AG04449 (cell line): ENCODE data around the gene ZBTB18.
"Not testable (repeated sequence)": the region's sequence is repeated elsewhere in the genome, so short reads cannot be mapped to it uniquely, and the experiment has no call there.

ENCODE experiments used
- CTCF ChIA-PET: fragments of 350-600 bp; formaldehyde crosslinking; extraction: SDS; loops from one replicate; lab custom pipeline; 2021; ENCODE audit warnings: antibody characterized with exemption; lab: Yijun Ruan, JAX
- POLR2A ChIA-PET: fragments of 400-600, 350-600 bp; formaldehyde crosslinking; extraction: SDS; loops from one replicate; lab custom pipeline; 2020; ENCODE audit warnings: antibody characterized with exemption, inconsistent platforms; lab: Yijun Ruan, JAX
- DNase-seq: peaks from one replicate; pipeline ENCODE4 v3.0.0-alpha.2; 2010; ENCODE audit warnings: low read depth, low spot score
- H3K4me3 ChIP-seq: 2 replicates; pipeline ENCODE4 v1.5.1; 2011; ENCODE audit warnings: low read depth, mild to moderate bottlenecking, control low read depth, low read length
- TF ChIP-seq, protein P1 (sequence below): IDR thresholded peaks from one replicate; pipeline ENCODE4 v1.5.1; 2011; ENCODE audit warnings: mild to moderate bottlenecking, moderate library complexity, low read length, control low read depth, inconsistent platforms; ENCODE audit not compliant: insufficient read depth; ENCODE audit errors: missing control alignments

The ZBTB18 gene

GRCh38 chr1:244030481-244031040 is 20.5 kb upstream of the ZBTB18 start:
- ChIA-PET POLR2A (no interaction called here), CTCF (interaction anchor here (1.0 to 1.3 kb wide), 2 partner anchors 8 to 10 kb away, joined by 3 to 4 read pairs; no protein-coding TSS in a partner anchor)
- no peak overlapping the region for H3K4me3 ChIP-seq
- DNase-seq, result no peak
- TF ChIP-seq, protein P1, sequence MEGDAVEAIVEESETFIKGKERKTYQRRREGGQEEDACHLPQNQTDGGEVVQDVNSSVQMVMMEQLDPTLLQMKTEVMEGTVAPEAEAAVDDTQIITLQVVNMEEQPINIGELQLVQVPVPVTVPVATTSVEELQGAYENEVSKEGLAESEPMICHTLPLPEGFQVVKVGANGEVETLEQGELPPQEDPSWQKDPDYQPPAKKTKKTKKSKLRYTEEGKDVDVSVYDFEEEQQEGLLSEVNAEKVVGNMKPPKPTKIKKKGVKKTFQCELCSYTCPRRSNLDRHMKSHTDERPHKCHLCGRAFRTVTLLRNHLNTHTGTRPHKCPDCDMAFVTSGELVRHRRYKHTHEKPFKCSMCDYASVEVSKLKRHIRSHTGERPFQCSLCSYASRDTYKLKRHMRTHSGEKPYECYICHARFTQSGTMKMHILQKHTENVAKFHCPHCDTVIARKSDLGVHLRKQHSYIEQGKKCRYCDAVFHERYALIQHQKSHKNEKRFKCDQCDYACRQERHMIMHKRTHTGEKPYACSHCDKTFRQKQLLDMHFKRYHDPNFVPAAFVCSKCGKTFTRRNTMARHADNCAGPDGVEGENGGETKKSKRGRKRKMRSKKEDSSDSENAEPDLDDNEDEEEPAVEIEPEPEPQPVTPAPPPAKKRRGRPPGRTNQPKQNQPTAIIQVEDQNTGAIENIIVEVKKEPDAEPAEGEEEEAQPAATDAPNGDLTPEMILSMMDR, result no peak

- TF ChIP-seq, protein P1, result no peak
- POLR2A ChIA-PET, result no interaction called here
- no peak for DNase-seq
- CTCF ChIA-PET, result interaction anchor here (0.6 kb wide), 1 partner anchor 238 kb away, joined by 3 read pairs; no protein-coding TSS in a partner anchor
- H3K4me3 ChIP-seq, result no peak overlapping the region
Observed at GRCh38 chr1:244035358-244035757, 15.7 kb upstream of the ZBTB18 start.

GRCh38 chr1:244037252-244037651 is 13.8 kb upstream of the ZBTB18 start:
- TF ChIP-seq, protein P1, result no peak
- ChIA-PET CTCF (no interaction called here), POLR2A (no interaction called here)
- H3K4me3 ChIP-seq, result no peak overlapping the region
- no peak for DNase-seq

DNA sequence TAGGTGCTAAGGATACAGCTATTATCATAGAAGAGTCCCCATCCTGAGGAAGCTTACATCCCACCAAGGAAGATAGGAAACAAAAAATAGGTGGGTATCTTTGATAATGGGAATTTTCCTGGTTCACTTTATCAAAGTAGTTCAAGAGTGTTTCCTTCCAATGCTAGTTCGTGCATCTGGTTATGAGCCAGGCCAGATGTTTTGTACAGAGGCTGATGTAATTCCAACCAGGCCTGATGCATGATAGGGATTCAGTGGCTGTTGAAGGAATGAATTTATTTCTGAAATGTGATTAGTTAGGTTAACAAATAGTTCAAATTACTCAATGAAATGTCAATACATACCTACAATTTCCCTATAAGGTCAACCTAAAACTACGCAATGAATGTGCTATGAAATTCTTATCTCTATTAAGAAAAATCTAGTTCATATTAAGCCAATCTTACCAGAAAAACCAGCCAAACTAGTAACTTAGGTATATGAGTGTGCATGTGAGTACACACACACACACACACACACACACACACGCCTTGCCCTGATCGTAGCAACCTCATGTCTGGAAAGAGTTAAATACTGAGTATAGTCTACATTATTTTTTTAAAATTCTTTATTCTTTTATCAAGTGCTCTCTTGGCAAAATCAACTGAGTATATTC is 9.5 kb upstream of the ZBTB18 start:
- POLR2A ChIA-PET, result no interaction called here
- CTCF ChIA-PET, result no interaction called here
- DNase-seq, result no peak
- TF ChIP-seq, protein P1, result no peak
- no peak overlapping the region for H3K4me3 ChIP-seq

DNA sequence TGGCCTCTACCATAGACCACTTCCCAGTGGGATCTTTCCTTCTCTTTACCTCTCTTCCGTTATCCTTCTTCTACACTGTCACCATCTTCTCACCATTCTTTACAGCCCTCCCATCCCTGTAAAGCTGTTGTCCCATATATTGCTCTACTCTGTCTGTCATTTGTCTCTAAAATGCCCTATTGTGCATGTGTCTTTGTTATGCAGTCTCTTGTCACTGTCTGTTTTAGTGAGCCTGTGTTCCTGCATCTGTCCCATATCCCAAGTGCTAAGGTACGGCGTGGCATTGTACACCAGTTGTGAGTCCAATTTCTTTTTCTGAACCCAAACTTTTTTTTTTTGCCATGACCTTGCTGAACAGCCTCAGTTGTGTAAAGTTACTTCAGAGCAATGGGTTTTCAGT is 8.8 kb upstream of the ZBTB18 start:
- POLR2A ChIA-PET, result no interaction called here
- CTCF ChIA-PET, result no interaction called here
- DNase-seq, result no peak
- H3K4me3 ChIP-seq, result no peak overlapping the region
- TF ChIP-seq, protein P1, result no peak

DNA sequence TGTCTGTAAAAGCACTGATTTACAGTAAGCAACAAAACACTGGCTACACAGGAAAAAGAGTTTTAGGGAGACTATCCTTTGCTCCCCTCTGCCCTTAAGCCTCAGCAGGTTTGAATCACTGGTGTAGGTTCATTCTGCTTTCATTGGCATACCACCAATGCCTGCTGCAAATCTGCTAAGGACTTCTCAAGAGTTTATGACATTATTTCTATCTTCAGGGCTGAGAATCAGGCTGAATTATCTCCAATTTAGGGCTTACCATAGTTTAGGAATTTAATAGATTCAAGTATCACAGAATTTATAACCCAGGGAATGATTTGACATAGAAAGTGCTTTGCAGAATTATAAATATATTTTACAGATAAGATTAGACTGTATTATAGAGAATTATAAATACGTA is 6.7 kb upstream of the ZBTB18 start:
- no peak overlapping the region for H3K4me3 ChIP-seq
- no peak for DNase-seq
- CTCF ChIA-PET, result no interaction called here
- TF ChIP-seq, protein P1, result no peak
- POLR2A ChIA-PET, result no interaction called here

- H3K4me3 ChIP-seq, POLR2A ChIA-PET, CTCF ChIA-PET, DNase-seq: not testable (repeated sequence)
Observed at GRCh38 chr1:244046254-244046653, 4.8 kb upstream of the ZBTB18 start.
